Caco-2 (cell line): ENCODE results near the gene SPG7. TPM values are rescaled to one million over a fixed set of nuclear protein-coding genes. Genes with fewer than 3 reads are reported as not detected.

Experiments used
- Bru-seq: library from RNA; stranded (reverse); fragments of 400-500 nt; gene quantifications from one replicate; lab custom pipeline; 2021; lab: Mats Ljungman, UMichigan
- BruChase-seq, 2 experiments: library from RNA; stranded (reverse); fragments of 400-500 nt; gene quantifications; one replicate each; lab custom pipeline; 2021; lab: Mats Ljungman, UMichigan
- BruUV-seq: library from RNA; stranded (reverse); fragments of 400-500 nt; replicated peaks from 2 replicates; lab custom pipeline; 2021; lab: Mats Ljungman, UMichigan
- CTCF ChIA-PET: fragments of 300-600 bp; sonication (Branson Sonifier 250); formaldehyde crosslinking; loops from one replicate; lab custom pipeline; 2022; ENCODE audit warnings: antibody characterized with exemption; lab: Charles Lee
- POLR2A ChIA-PET: fragments of 300-600 bp; sonication (Branson Sonifier 250); formaldehyde crosslinking; loops from one replicate; lab custom pipeline; 2022; ENCODE audit warnings: antibody characterized with exemption; lab: Charles Lee
- DNase-seq, 2 experiments: peaks; one replicate each; pipeline versions ENCODE4 v3.0.0 to v3.0.0-alpha.2; 2020 to 2022
- H3K27me3 ChIP-seq: replicated peaks from 2 replicates; pipeline ENCODE4 v1.6.0; 2011; ENCODE audit warnings: low read length; ENCODE audit not compliant: control insufficient read depth, insufficient read depth
- H3K36me3 ChIP-seq: 2 replicates; pipeline ENCODE4 v1.5.1; 2011; ENCODE audit warnings: low read length; ENCODE audit not compliant: control insufficient read depth, insufficient read depth
- H3K4me1 ChIP-seq: fragments of 250-450 bp; sonication (Bioruptor Pico); 2 replicates; pipeline ENCODE4 v1.5.1; 2020; ENCODE audit warnings: mild to moderate bottlenecking
- H3K4me3 ChIP-seq: 2 replicates; pipeline ENCODE4 v1.5.1; 2011; ENCODE audit warnings: low read depth, mild to moderate bottlenecking, control low read depth, low read length
- H3K9me3 ChIP-seq: fragments of 250-450 bp; sonication (Bioruptor Pico); 2 replicates; pipeline ENCODE4 v1.5.1; 2020; ENCODE audit warnings: mild to moderate bottlenecking, moderate library complexity
- H3K27ac Mint-ChIP-seq: one replicate; pipeline ENCODE4 v1.8.0; 2022; ENCODE audit warnings: mixed read lengths; ENCODE audit not compliant: unreplicated experiment
- H3K27me3 Mint-ChIP-seq: one replicate; pipeline ENCODE4 v1.8.0; 2022; ENCODE audit warnings: mixed read lengths; ENCODE audit not compliant: insufficient read depth, unreplicated experiment
- H3K36me3 Mint-ChIP-seq: one replicate; pipeline ENCODE4 v1.8.0; 2022; ENCODE audit warnings: mild to moderate bottlenecking, mixed read lengths; ENCODE audit not compliant: insufficient read depth, unreplicated experiment
- H3K4me1 Mint-ChIP-seq: one replicate; pipeline ENCODE4 v1.8.0; 2022; ENCODE audit warnings: low read depth, mixed read lengths; ENCODE audit not compliant: unreplicated experiment
- H3K4me3 Mint-ChIP-seq: one replicate; pipeline ENCODE4 v1.8.0; 2022; ENCODE audit warnings: mild to moderate bottlenecking, moderate library complexity, mixed read lengths; ENCODE audit not compliant: unreplicated experiment
- H3K9me3 Mint-ChIP-seq: one replicate; pipeline ENCODE4 v1.8.0; 2022; ENCODE audit warnings: mixed read lengths; ENCODE audit not compliant: unreplicated experiment
- CTCF ChIP-seq, 2 experiments: fragments of 200-600 bp in 1 of 2; IDR thresholded peaks; 1 replicate in 1 of 2; 2 replicates in 1 of 2; pipeline versions ENCODE4 v1.5.1 to v1.8.0; 2011 to 2022; ENCODE audit warnings: antibody characterized with exemption in 1 of 2, control low read depth in 1 of 2, inconsistent platforms in 1 of 2, low read depth in 1 of 2, low read length in 1 of 2, mild to moderate bottlenecking in 1 of 2, moderate library complexity in 1 of 2; ENCODE audit not compliant: insufficient read depth in 1 of 2, severe bottlenecking in 1 of 2, unreplicated experiment in 1 of 2
- intact Hi-C: fragments of 100-400 bp; cut with micrococcal nuclease; formaldehyde crosslinking; loops from one replicate; pipeline ENCODE4 v1.10.0; 2022; ENCODE audit not compliant: unreplicated experiment
- long read RNA-seq: library from polyadenylated mRNA; stranded (forward); transcript quantifications from one replicate; pipeline ENCODE4 v2.0.0, GENCODE V29; 2022
- total RNA-seq: library from RNA; stranded (reverse); gene quantifications from 2 replicates; pipeline ENCODE4 v1.2.3, GENCODE V29; 2022

SPG7 gene
- total RNA-seq (159 and 178 TPM in 2 replicates), Bru-seq, nascent RNA (percentile 79 among the genes with signal in this experiment), BruChase-seq, experiment 1, labeled RNA remaining after a 2-hour chase (percentile 89 among the genes with signal in this experiment), BruChase-seq, experiment 2, labeled RNA remaining after a 6-hour chase (percentile 91 among the genes with signal in this experiment)
- long read RNA-seq, full-length matches to known transcripts, result 150 of 205 reads
- long read RNA-seq, partial matches to known transcripts, result 21 of 205 reads
- long read RNA-seq, other reads (novel, unspliced or antisense), result 34 of 205 reads

DNA sequence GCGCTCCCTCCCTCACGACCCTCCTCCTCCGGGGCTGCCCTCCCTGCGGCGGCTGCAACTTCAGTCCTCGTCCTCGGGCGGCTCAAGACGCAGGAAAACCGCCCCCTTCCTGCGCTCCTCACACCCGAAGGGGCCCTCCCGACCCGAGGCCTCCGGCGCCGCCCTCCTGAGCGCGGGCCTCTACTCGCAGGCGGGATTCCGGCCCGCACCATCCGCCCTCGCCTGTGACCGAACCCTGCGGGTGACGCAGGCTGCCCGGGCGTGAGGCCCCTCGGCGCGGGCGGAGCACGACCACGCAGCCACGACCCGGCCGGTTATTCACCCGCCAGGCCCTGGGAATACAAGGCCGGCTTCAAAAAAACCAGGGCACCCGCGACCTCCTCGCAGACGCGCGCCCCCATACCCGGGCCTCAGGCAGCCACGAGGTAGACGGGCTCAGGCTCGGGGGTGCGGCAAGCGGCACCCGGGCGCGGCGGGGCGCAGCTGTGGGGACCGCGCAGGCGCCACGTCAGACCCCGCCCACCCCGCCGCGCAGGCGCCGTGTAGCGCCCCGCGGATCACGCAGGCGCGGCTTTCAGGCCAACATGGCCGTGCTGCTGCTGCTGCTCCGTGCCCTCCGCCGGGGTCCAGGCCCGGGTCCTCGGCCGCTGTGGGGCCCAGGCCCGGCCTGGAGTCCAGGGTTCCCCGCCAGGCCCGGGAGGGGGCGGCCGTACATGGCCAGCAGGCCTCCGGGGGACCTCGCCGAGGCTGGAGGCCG lies at the start of gene SPG7:
SPG7 (plus strand) TSS at position 570 of the 757 bp plus-strand sequence; CDS start at position 585, 15 bp downstream.
- Mint-ChIP-seq H3K36me3 (peaks cover 43% of the 10 kb centered on the region), H3K9me3 (no peaks in the 10 kb centered on the region), H3K4me1 (peaks cover 9% of the 10 kb centered on the region), H3K4me3 (peak within 1 kb of the TSS; percentile 95), H3K27ac (peak within 1 kb of the TSS; percentile 96), H3K27me3 (no peaks in the 10 kb centered on the region)
- no peaks in the 10 kb centered on the region for H3K27me3 ChIP-seq
- peaks cover 29% of the 10 kb centered on the region for H3K4me1 ChIP-seq
- intact Hi-C loops, result loop anchor here (5.0 to 10.0 kb wide), 3 partner anchors 103 to 261 kb away; no protein-coding TSS in a partner anchor
- ChIA-PET POLR2A (interaction anchor here (0.5 to 1.9 kb wide), 7 partner anchors 14 to 337 kb away, joined by 3 to 8 read pairs (median 4); no protein-coding TSS in a partner anchor), CTCF (interaction anchor here (0.8 to 1.8 kb wide), 8 partner anchors 17 to 261 kb away, joined by 3 to 10 read pairs (median 4); no protein-coding TSS in a partner anchor)
- peaks cover 8% of the 10 kb centered on the region for H3K36me3 ChIP-seq
- H3K9me3 ChIP-seq, result no peaks in the 10 kb centered on the region
- DNase-seq, result peak; percentile 87 to 96
- TF ChIP-seq CTCF (IDR thresholded peaks at IDR 0.05; ENCODE audit: insufficient read depth in 1 of 2, low read depth in 1 of 2, low read length in 1 of 2, severe bottlenecking in 1 of 2, unreplicated experiment in 1 of 2), result no peak
- BruUV-seq, result no TSS peak
- H3K4me3 ChIP-seq, result peak within 1 kb of the TSS; percentile 50

GRCh38 chr16:89458551-89458950 lies 49.7 kb upstream of the SPG7 start:
- Mint-ChIP-seq H3K4me3 (no peak overlapping the region), H3K27me3 (no peaks in the 10 kb centered on the region), H3K27ac (no peak overlapping the region), H3K4me1 (peaks cover 33% of the 10 kb centered on the region), H3K36me3 (peaks cover 78% of the 10 kb centered on the region), H3K9me3 (no peaks in the 10 kb centered on the region)
- no peaks in the 10 kb centered on the region for H3K27me3 ChIP-seq
- ChIA-PET CTCF (no interaction called here), POLR2A (no interaction called here)
- no TSS peak for BruUV-seq
- H3K4me3 ChIP-seq, result no peak overlapping the region
- H3K9me3 ChIP-seq, result no peaks in the 10 kb centered on the region
- TF ChIP-seq CTCF (IDR thresholded peaks at IDR 0.05; ENCODE audit: insufficient read depth in 1 of 2, low read depth in 1 of 2, low read length in 1 of 2, severe bottlenecking in 1 of 2, unreplicated experiment in 1 of 2), result no peak
- intact Hi-C loops, result no loop called here
- 0 out of 2 replicates have a peak, but pooled peaks cover 4% of the 10 kb centered on the region for H3K4me1 ChIP-seq
- no peak for DNase-seq
- peaks cover 1% of the 10 kb centered on the region for H3K36me3 ChIP-seq

DNA sequence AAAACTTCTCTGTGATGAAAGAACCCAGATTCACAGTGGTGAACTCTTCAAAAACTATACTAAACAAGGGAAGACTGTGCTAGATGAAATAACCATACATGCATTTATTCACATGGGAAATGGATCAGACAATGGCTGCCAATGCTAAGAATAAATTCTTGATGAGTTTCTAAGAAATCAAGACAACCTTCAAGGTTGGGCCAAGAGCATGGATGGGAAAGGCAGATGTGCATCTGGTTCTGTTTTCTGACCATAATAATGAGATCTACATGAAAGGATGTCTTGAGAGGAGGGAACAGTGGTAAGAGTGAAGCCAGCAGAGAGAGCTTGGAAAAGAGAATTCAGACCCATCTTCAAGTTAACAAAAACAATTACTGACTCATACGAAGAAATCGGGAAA lies 49.2 kb upstream of the SPG7 start:
- Histone ChIP-seq H3K9me3 (no peaks in the 10 kb centered on the region), H3K4me1 (0 out of 2 replicates have a peak, but pooled peaks cover 2% of the 10 kb centered on the region), H3K27me3 (no peaks in the 10 kb centered on the region), H3K4me3 (no peak overlapping the region), H3K36me3 (peaks cover 1% of the 10 kb centered on the region)
- ChIA-PET CTCF (no interaction called here), POLR2A (no interaction called here)
- Mint-ChIP-seq H3K4me3 (no peak overlapping the region), H3K9me3 (no peaks in the 10 kb centered on the region), H3K36me3 (peaks cover 78% of the 10 kb centered on the region), H3K27ac (no peak overlapping the region), H3K4me1 (peaks cover 29% of the 10 kb centered on the region), H3K27me3 (no peaks in the 10 kb centered on the region)
- DNase-seq, result no peak
- intact Hi-C loops, result no loop called here
- no peak for TF ChIP-seq CTCF (IDR thresholded peaks at IDR 0.05; ENCODE audit: insufficient read depth in 1 of 2, low read depth in 1 of 2, low read length in 1 of 2, severe bottlenecking in 1 of 2, unreplicated experiment in 1 of 2)
- no TSS peak for BruUV-seq
